Adrenal gland (tissue), 12 donors: ENCODE results near the gene MUC5B. TPM values are rescaled to one million over a fixed set of nuclear protein-coding genes. Genes with fewer than 3 reads are reported as not detected.

Experiments used
- DNase-seq, 7 donors: peaks; one replicate each; pipeline ENCODE4 v3.0.0-alpha.2; 2019 to 2020
- H3K27ac ChIP-seq, 5 donors: fragments of 200-600 bp; sonication (generic) in 4 of 5; 1 replicate in 3 of 5; 2 replicates in 2 of 5; pipeline versions ENCODE4 v1.5.1 to v1.8.0; 2016 to 2020; ENCODE audit warnings: mild to moderate bottlenecking in 1 of 5
- H3K27me3 ChIP-seq: fragments of 200-600 bp; 2 replicates; pipeline ENCODE4 v1.8.0; 2021
- H3K36me3 ChIP-seq, 2 donors: fragments of 200-600 bp; replicated peaks in 1 of 2; 1 replicate in 1 of 2; 2 replicates in 1 of 2; pipeline versions ENCODE4 v1.5.1 to v1.8.0; 2018 to 2022
- H3K4me1 ChIP-seq, 2 donors: fragments of 200-600 bp; replicated peaks in 1 of 2; 1 replicate in 1 of 2; 2 replicates in 1 of 2; pipeline versions ENCODE4 v1.5.1 to v1.8.0; 2018 to 2021
- H3K4me3 ChIP-seq, 4 donors: fragments of 200-600 bp; sonication (generic) in 3 of 4; one replicate each; pipeline ENCODE4 v1.5.1; 2016 to 2018
- H3K9me3 ChIP-seq, 3 donors: fragments of 200-600 bp; sonication (generic) in 1 of 3; replicated peaks in 1 of 3; 1 replicate in 2 of 3; 2 replicates in 1 of 3; pipeline versions ENCODE4 v1.5.1 to v1.8.0; 2016 to 2021
- CTCF ChIP-seq, 6 experiments: fragments of 450-650 bp in 4 of 6; fragments of 200-600 bp in 2 of 6; sonication (generic) in 1 of 6; IDR thresholded peaks; 1 replicate in 5 of 6; 2 replicates in 1 of 6; pipeline versions ENCODE4 v1.5.1 to v1.8.0; 2016 to 2021; ENCODE audit warnings: antibody characterized with exemption in 6 of 6, mild to moderate bottlenecking in 2 of 6, moderate library complexity in 1 of 6
- POLR2A ChIP-seq, 2 donors: fragments of 450-650 bp; IDR thresholded peaks; one replicate each; pipeline ENCODE4 v1.6.1; 2017; ENCODE audit warnings: antibody characterized with exemption in 2 of 2, mild to moderate bottlenecking in 2 of 2, moderate library complexity in 1 of 2
- WGBS, 4 donors: extraction: QIAGEN DNeasy Blood & Tissue Kit in 2 of 4; methylation state at CpG; one replicate each; pipeline versions ENCODE4 v1.1.5 to v1.1.7; 2013 to 2017; 5-methylcytosine and 5-hydroxymethylcytosine counted together
- intact Hi-C, 2 donors: fragments of 100-400 bp; cut with DNase I; formaldehyde crosslinking; loops; one replicate each; pipeline versions ENCODE4 v1.14.1 to v1.15.0; 2022 to 2023
- polyA plus RNA-seq, 3 donors: library from polyadenylated mRNA; stranded (reverse); fragments of 200-250 nt in 2 of 3; fragments of 350-450 nt in 1 of 3; fragmentation: Illumina TruSeq in 1 of 3; extraction: RNeasy Lipid Tissue Mini Kit (QIAGEN cat#74804) in 1 of 3; gene quantifications; one replicate each; pipeline ENCODE4 v1.2.3, GENCODE V29; 2013 to 2014
- total RNA-seq, 9 donors: library from RNA; depleted of rRNA in 4 of 9; stranded (reverse); fragments of >200 nt in 4 of 9; fragments of 120-200 nt in 1 of 9; fragmentation: NEBNext Ultra II Directional in 1 of 9; extraction: Animal tissue kit (Norgen Biotek cat#: 25700) in 1 of 9; gene quantifications; one replicate each; pipeline versions ENCODE4 v1.1.0 to v1.2.4, GENCODE V29; 2013 to 2023
- donor health status: healthy with polysubstance abuse.
- donor health status: Bipolar disorder and iron deficiency.
- donor health status: DM: yes; HTN: yes; CAD: no.
- donor health status: DM: no; HTN: no; CAD: no.
- donor health status: DM: no; HTN: no; CAD: no.
- donor health status: DM: yes; HTN: yes; CAD: no.

MUC5B gene
- total and polyA plus RNA-seq, 12 donors, result under 0.01 to 0.95 (median 0.70) TPM; not detected in 7

- intact Hi-C loops, result loop anchor here in 1 of 2 donors (5.0 kb wide), 2 partner anchors 317 to 377 kb away; no protein-coding TSS in a partner anchor
- no peak overlapping the region for H3K4me3 ChIP-seq
- no peaks in the 10 kb centered on the region for H3K9me3 ChIP-seq
- DNase-seq, result peak in 1 of 7 donors; percentile 4
- H3K27me3 ChIP-seq, result peaks cover 42% of the 10 kb centered on the region
- H3K36me3 ChIP-seq, result no peaks in the 10 kb centered on the region
- no peak for TF ChIP-seq CTCF (IDR thresholded peaks at IDR 0.05)
- no peak for TF ChIP-seq POLR2A (IDR thresholded peaks at IDR 0.05)
- no peak overlapping the region for H3K27ac ChIP-seq
- H3K4me1 ChIP-seq, result no peaks in the 10 kb centered on the region
- WGBS, 4 donors, result 66 to 76% (median 69%) methylated on average over 16 to 47 of the region's 47 CpGs
Observed at GRCh38 chr11:1199751-1200610, 22.9 kb upstream of the MUC5B start.

GRCh38 chr11:1200611-1201191, 22.2 kb upstream of the MUC5B start:
- no peaks in the 10 kb centered on the region for H3K36me3 ChIP-seq
- intact Hi-C loops, result loop anchor here in 1 of 2 donors (5.0 kb wide), 2 partner anchors 317 to 377 kb away; no protein-coding TSS in a partner anchor
- TF ChIP-seq POLR2A (IDR thresholded peaks at IDR 0.05) (no peak), CTCF (IDR thresholded peaks at IDR 0.05) (no peak)
- no peak overlapping the region for H3K27ac ChIP-seq
- no peak overlapping the region for H3K4me3 ChIP-seq
- 63 to 71% (median 66%) methylated on average over 6 to 16 of the region's 16 CpGs for WGBS, 4 donors
- no peaks in the 10 kb centered on the region for H3K9me3 ChIP-seq
- H3K27me3 ChIP-seq, result peaks cover 42% of the 10 kb centered on the region
- no peak for DNase-seq
- no peaks in the 10 kb centered on the region for H3K4me1 ChIP-seq

- DNase-seq, result no peak
- intact Hi-C loops, result loop anchor here (2.0 to 5.0 kb wide), 3 partner anchors 313 to 376 kb away; no protein-coding TSS in a partner anchor
- H3K27me3 ChIP-seq, result peaks cover 34% of the 10 kb centered on the region
- no peak for TF ChIP-seq CTCF (IDR thresholded peaks at IDR 0.05)
- H3K9me3 ChIP-seq, result no peaks in the 10 kb centered on the region
- 77 to 91% (median 82%) methylated on average over 4 of the region's 4 CpGs for WGBS, 4 donors
- no peak overlapping the region for H3K4me3 ChIP-seq
- no peak overlapping the region for H3K27ac ChIP-seq
- no peaks in the 10 kb centered on the region for H3K4me1 ChIP-seq
- no peaks in the 10 kb centered on the region for H3K36me3 ChIP-seq
Observed at GRCh38 chr11:1201395-1202153, 21.3 kb upstream of the MUC5B start.
